Activated CD8-positive, alpha-beta memory T cell treated with anti-CD3 and anti-CD28 coated beads for 48 hours (primary cell): ENCODE results near the gene LMO1.

Source experiments
- DNase-seq, 3 experiments: peaks; one replicate each; pipeline ENCODE4 v3.0.0-alpha.2; 2020; ENCODE audit warnings: low read depth in 2 of 3, low spot score in 2 of 3

The LMO1 gene

GRCh38 chr11:8288824-8289491 lies 25.3 kb upstream of the LMO1 start:
- no peak for DNase-seq

- DNase-seq: no peak
These were observed 24.6 kb upstream of the LMO1 start for GRCh38 chr11:8288166-8288772.

- no peak for DNase-seq
These were observed 24.0 kb upstream of the LMO1 start for GRCh38 chr11:8287703-8288102.

GRCh38 chr11:8287297-8287696 lies 23.6 kb upstream of the LMO1 start:
- DNase-seq: no peak

- DNase-seq: no peak
These were observed 23.2 kb upstream of the LMO1 start for GRCh38 chr11:8286886-8287285.

- DNase-seq: no peak
These were observed 22.1 kb upstream of the LMO1 start for GRCh38 chr11:8285796-8286195.

DNA sequence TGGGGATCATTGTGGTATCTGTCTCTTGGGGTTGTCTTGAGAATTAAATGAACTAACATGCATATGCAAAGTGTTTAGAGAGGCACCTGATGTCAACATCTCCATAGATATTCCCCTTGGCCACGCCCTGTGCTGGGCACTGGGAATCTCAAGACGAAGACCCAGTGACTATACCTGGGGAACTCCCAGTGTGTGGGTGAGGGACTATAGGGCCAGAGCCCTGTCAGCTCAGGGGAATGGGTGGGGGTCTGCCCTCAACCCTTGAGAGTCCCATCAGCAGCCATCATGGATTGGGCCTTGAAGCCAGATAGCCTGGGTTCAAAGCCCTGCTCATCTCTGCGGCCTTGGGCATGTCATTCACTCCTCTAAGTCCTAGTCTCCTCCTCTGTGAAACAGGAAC lies 21.6 kb upstream of the LMO1 start:
- DNase-seq: no peak

DNA sequence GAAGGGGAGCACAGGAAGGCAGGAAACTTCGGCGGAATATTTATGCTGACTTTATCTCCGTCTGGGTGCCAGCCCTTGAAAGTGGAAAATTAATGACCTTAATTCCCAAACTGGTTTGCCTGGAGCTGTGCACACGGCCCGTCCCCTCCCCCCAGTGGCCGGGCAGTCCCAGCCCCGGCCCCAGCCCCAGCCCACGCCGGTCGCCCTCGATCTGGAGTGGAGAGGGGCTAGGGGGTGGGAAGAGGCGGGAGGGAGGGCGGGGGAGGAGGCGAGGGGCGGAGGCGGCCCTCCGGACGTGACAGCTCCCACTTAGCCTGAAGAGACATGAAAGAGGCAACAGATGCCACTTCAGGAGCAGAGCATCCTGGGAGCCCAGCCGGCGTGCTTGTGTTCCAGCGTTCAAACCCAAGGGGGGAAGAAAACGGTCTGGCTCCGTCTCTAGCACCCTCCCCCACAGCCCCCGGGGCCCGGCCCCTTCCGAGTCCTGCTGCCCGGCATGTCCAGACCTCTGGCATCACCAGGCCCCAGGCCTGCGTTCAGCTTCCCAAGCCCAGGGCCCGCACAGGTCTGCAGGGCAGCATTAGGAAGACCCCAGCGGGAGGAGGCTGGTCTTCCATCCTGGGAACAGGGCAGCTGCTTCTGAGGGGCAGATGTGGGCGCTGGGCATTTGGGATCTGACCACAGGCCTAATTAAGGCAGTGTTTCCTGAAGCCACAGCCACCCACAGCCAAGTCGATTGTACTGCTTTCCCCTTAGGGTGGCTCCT lies 20.0 kb upstream of the LMO1 start:
- DNase-seq: no peak

- no peak for DNase-seq
These were observed 19.4 kb upstream of the LMO1 start for GRCh38 chr11:8283100-8283464.

DNA sequence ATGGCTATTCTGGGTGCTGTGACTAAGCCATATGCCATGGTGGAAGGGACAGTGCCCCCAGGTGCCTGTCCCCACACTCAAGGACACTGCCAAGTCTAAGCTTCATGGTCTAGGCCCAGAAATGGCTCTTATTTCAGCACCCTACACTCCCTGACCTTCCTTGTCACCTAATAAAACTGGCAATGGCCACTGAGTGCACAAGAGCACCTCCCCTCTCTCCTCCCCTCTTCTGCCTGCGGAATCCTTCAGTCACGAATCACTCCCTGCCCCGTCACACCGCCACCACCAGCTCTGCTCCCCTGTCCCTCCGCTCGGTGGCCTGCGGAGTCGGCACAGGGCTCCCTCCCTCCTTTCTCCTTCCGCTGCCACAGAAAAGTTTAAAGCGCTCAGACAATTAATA lies 19.0 kb upstream of the LMO1 start:
- DNase-seq: no peak

DNA sequence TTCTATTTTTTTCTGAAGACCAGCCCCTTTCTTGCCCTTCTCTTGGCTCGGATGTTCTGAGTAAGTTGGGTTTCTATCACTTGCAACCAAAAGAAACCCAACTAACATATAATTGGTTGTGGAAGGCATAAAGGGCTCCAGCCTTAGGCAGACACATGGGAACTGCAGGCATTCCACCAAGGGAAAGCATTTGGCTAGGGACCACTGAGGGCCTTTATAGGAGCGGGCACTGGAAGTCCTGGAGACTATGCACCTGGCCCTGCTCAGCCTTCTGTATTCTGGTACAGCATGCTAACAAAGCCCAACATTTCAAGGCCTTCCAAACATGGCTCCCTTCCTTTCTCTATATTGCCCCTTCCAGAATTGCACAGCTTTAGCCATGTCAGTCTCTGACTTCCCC lies 17.6 kb upstream of the LMO1 start:
- DNase-seq: no peak

GRCh38 chr11:8277691-8278090 lies 14.0 kb upstream of the LMO1 start:
- no peak for DNase-seq

DNA sequence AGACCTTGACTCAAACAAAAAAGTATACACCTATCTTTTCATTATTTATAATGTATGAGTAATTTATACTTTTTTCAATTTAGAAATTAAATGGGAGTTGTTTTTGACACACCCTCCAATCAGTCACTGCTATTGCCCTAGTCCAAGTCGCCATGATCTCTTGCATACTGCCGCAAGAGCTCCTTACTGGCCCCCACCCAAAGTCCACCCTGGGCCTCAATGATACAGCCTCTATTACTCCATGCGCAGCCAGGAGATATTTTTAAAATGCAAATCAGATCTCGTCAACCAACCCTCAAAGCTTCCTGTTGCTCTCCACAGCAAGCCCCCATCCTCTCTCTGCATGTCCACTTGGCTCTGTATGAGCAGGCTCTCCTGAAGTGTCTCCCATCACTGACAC lies 12.8 kb upstream of the LMO1 start:
- no peak for DNase-seq

DNA sequence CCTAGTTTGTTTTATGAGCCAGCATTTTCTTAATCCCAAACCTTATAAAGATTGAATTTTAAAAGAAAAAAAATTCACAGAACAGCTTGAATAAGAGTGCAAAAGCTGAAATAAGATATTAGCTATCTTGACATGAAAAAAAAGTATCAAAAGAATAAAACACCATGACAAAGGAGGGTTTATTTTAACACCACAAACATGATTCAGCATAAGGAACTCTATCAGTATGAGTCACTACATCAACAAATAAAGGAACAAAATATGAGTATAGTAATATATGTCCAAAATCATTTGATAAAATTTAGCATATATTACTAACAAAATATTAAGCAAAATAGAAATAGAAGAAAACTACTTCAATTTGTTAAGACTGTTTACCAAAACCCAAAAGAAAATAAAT lies 9.6 kb upstream of the LMO1 start:
- no peak for DNase-seq

DNA sequence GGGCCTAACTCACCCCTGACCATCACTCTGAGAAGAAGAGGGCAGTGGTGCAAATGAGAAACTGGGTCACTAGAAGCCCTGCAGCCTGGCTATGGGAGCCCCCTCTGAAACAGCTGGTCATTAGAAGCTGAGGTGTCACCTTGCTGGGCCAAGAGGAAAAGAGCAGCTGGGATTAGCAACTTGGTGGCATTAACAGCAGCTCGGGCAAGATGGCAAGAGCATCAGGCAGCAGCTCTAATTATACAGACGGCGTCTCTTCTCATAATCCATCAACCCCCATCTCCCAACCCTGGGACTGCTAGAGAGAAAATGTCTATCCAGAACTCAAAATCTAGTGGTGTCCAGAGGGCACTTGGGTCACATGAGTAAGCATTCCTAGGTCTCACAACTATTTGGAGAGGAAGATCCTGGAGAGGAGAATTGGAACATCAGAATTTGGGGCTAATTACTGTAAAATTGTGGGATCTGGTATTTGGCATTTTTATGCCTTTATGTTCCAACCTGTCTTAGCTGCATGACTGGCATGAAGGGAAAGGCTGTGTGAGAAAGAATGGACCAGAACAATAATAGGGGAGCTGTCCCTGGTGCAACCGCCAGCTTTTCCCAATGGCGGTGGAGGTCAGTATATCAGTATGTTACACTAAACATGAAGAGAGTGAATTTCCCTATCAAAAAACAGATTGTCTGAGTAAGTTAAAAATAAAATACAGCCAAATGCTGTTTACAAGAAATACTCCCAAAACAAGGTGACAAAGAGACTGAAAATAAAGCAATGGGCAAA lies 7.6 kb upstream of the LMO1 start:
- no peak for DNase-seq

GRCh38 chr11:8269636-8270035 lies 6.0 kb upstream of the LMO1 start:
- no peak for DNase-seq

GRCh38 chr11:8268530-8269400 lies 5.1 kb upstream of the LMO1 start:
- no peak for DNase-seq

GRCh38 chr11:8267831-8268529 lies 4.3 kb upstream of the LMO1 start:
- no peak for DNase-seq

- no peak for DNase-seq
These were observed 3.6 kb upstream of the LMO1 start for GRCh38 chr11:8267280-8267679.
